WTC11 (cell line): ENCODE results near the gene KCNIP1.

Source experiments
- ATF2 ChIP-seq: sonication (generic); formaldehyde crosslinking; IDR thresholded peaks from 2 replicates; pipeline ENCODE4 v1.8.1; 2022; ENCODE audit warnings: low read depth, missing genetic modification reagents, borderline replicate concordance
- ATF3 ChIP-seq: sonication (generic); formaldehyde crosslinking; conservative IDR thresholded peaks from 2 replicates; pipeline ENCODE4 v1.8.1; 2022; ENCODE audit warnings: mild to moderate bottlenecking, missing genetic modification reagents
- CREB1 ChIP-seq: sonication (generic); formaldehyde crosslinking; IDR thresholded peaks from 2 replicates; pipeline ENCODE4 v1.8.0; 2023; ENCODE audit warnings: mild to moderate bottlenecking, missing genetic modification reagents
- CTCF ChIP-seq: fragments of 200-600 bp; IDR thresholded peaks from 2 replicates; pipeline ENCODE4 v1.8.0; 2022; ENCODE audit warnings: antibody characterized with exemption
- FOXP4 ChIP-seq: sonication (generic); formaldehyde crosslinking; IDR thresholded peaks from 2 replicates; pipeline ENCODE4 v1.8.0; 2022; ENCODE audit warnings: mild to moderate bottlenecking, missing genetic modification reagents
- GABPB1 ChIP-seq: sonication (generic); formaldehyde crosslinking; IDR thresholded peaks from 2 replicates; pipeline ENCODE4 v1.8.1; 2023; ENCODE audit warnings: mild to moderate bottlenecking, missing genetic modification reagents
- NFYB ChIP-seq: sonication (generic); formaldehyde crosslinking; conservative IDR thresholded peaks from 2 replicates; pipeline ENCODE4 v1.8.0; 2022; ENCODE audit warnings: low read depth, missing genetic modification reagents
- PRDM15 ChIP-seq: sonication (generic); formaldehyde crosslinking; IDR thresholded peaks from 2 replicates; pipeline ENCODE4 v1.8.0; 2022; ENCODE audit warnings: missing genetic modification reagents
- STAT6 ChIP-seq: sonication (generic); formaldehyde crosslinking; conservative IDR thresholded peaks from 2 replicates; pipeline ENCODE4 v1.8.1; 2023; ENCODE audit warnings: mild to moderate bottlenecking, low read depth, missing genetic modification reagents, moderate library complexity
- ZNF396 ChIP-seq: fragments of 250-450 bp; sonication (Bioruptor Pico); IDR thresholded peaks from 2 replicates; pipeline ENCODE4 v1.8.0; 2021; ENCODE audit warnings: mild to moderate bottlenecking, moderate library complexity, borderline replicate concordance

- TF ChIP-seq CTCF, result no peak
- no peak for TF ChIP-seq ZNF396
- no peak for TF ChIP-seq STAT6
- TF ChIP-seq PRDM15 (CRISPR knock-in tag), result no peak
- no peak for TF ChIP-seq GABPB1 (CRISPR knock-in tag)
- TF ChIP-seq CREB1 (CRISPR knock-in tag), result no peak
- no peak for TF ChIP-seq ATF3 (CRISPR knock-in tag)
- TF ChIP-seq ATF2 (CRISPR knock-in tag), result no peak
- TF ChIP-seq NFYB (CRISPR knock-in tag), result no peak
- no peak for TF ChIP-seq FOXP4 (CRISPR knock-in tag)
These were observed 57.1 kb downstream of the KCNIP1 start for GRCh38 chr5:170560938-170561337.
